ENCODE measurements around the gene NF2. TPM values are rescaled to one million over a fixed set of nuclear protein-coding genes. Genes with fewer than 3 reads are reported as not detected.

The NF2 gene
- total and polyA plus RNA-seq, 10 of the 15 experiments (the other 5 are each of a cell fraction or from before 2014, with no cell fraction given) = 2.2 to 49.8 (median 22.5) TPM

- no TSS peak for BruUV-seq (replicated peaks)
- no peaks in the 10 kb centered on the region for H3K4me1 ChIP-seq (ENCODE audit: control insufficient read depth, insufficient read depth, low read length)
- WGBS (ENCODE audit: insufficient coverage, insufficient replicate concordance, low lambda C conversion rate, missing lambda C conversion rate) = 99% methylated on average over 4 of the region's 4 CpGs
- ChIA-PET POLR2A (no interaction called here), RAD21 (ENCODE audit: unreplicated experiment) (interaction anchor here (1.2 kb wide), 1 partner anchor 322 kb away, joined by 4 read pairs; no protein-coding TSS in a partner anchor), SMC1A (ENCODE audit: uncharacterized antibody, unreplicated experiment) (no interaction called here), CTCF (interaction anchor here (1.0 kb wide), 1 partner anchor 10 kb away, joined by 3 read pairs; no protein-coding TSS in a partner anchor)
- H3K4me2 ChIP-seq (ENCODE audit: control insufficient read depth, insufficient read depth) = no peak overlapping the region
- intact Hi-C loops (cut with micrococcal nuclease; ENCODE audit: unreplicated experiment) (no loop called here), in situ Hi-C loops (cut with MboI) (no loop called here)
- H3K9me3 ChIP-seq (replicated peaks; ENCODE audit: control insufficient read depth, insufficient read depth, low read length) = no peaks in the 10 kb centered on the region
- H3K27ac ChIP-seq (ENCODE audit: control insufficient read depth, insufficient read depth) = no peak overlapping the region
- no peak overlapping the region for H3K4me3 ChIP-seq
- no peak for FAIRE-seq
- no peak for DNase-seq (ENCODE audit: low read depth, low spot score)
- H3K36me3 ChIP-seq (ENCODE audit: control insufficient read depth in 2 of 2, insufficient read depth in 2 of 2, low read length in 1 of 2) = peaks cover 10 to 14% of the 10 kb centered on the region in 2 experiments
- no peak overlapping the region for H2AFZ ChIP-seq (ENCODE audit: control insufficient read depth, low read depth, low read length)
- H3K27me3 ChIP-seq (replicated peaks in 1 of 2; ENCODE audit: control insufficient read depth in 2 of 2, insufficient read depth in 2 of 2, low read length in 1 of 2) = no peaks in the 10 kb centered on the region
- H3K79me2 ChIP-seq (ENCODE audit: control insufficient read depth, insufficient read depth, low read length) = no peaks in the 10 kb centered on the region
- H4K20me1 ChIP-seq (ENCODE audit: control insufficient read depth, insufficient read depth) = no peaks in the 10 kb centered on the region
- H3K9ac ChIP-seq (ENCODE audit: control insufficient read depth, insufficient read depth, low read length) = no peak overlapping the region
- no peak for ATAC-seq
- TF ChIP-seq HCFC1 (IDR thresholded peaks at IDR 0.05; ENCODE audit: low read length) = no peak
- no peak for TF ChIP-seq MTA3 (IDR thresholded peaks at IDR 0.05; ENCODE audit: borderline replicate concordance, low read length)
- TF ChIP-seq GATAD2B (conservative IDR thresholded peaks at IDR 0.05; ENCODE audit: low read depth) = no peak
- TF ChIP-seq HSF1 (IDR thresholded peaks at IDR 0.05; ENCODE audit: low read depth, low read length) = no peak
- TF ChIP-seq FOS (IDR thresholded peaks at IDR 0.05; ENCODE audit: borderline replicate concordance, extremely low read depth, insufficient read length) = no peak
- no peak for TF ChIP-seq NFXL1 (IDR thresholded peaks at IDR 0.05; ENCODE audit: borderline replicate concordance)
- TF ChIP-seq BCL11A (IDR thresholded peaks at IDR 0.05; ENCODE audit: low read depth, low read length) = no peak
- no peak for TF ChIP-seq ZNF217 (IDR thresholded peaks at IDR 0.05)
- TF ChIP-seq CBX3 (IDR thresholded peaks at IDR 0.05; ENCODE audit: borderline replicate concordance, low read depth) = no peak
- TF ChIP-seq, protein P1, sequence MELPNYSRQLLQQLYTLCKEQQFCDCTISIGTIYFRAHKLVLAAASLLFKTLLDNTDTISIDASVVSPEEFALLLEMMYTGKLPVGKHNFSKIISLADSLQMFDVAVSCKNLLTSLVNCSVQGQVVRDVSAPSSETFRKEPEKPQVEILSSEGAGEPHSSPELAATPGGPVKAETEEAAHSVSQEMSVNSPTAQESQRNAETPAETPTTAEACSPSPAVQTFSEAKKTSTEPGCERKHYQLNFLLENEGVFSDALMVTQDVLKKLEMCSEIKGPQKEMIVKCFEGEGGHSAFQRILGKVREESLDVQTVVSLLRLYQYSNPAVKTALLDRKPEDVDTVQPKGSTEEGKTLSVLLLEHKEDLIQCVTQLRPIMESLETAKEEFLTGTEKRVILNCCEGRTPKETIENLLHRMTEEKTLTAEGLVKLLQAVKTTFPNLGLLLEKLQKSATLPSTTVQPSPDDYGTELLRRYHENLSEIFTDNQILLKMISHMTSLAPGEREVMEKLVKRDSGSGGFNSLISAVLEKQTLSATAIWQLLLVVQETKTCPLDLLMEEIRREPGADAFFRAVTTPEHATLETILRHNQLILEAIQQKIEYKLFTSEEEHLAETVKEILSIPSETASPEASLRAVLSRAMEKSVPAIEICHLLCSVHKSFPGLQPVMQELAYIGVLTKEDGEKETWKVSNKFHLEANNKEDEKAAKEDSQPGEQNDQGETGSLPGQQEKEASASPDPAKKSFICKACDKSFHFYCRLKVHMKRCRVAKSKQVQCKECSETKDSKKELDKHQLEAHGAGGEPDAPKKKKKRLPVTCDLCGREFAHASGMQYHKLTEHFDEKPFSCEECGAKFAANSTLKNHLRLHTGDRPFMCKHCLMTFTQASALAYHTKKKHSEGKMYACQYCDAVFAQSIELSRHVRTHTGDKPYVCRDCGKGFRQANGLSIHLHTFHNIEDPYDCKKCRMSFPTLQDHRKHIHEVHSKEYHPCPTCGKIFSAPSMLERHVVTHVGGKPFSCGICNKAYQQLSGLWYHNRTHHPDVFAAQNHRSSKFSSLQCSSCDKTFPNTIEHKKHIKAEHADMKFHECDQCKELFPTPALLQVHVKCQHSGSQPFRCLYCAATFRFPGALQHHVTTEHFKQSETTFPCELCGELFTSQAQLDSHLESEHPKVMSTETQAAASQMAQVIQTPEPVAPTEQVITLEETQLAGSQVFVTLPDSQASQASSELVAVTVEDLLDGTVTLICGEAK (IDR thresholded peaks at IDR 0.05; ENCODE audit: borderline replicate concordance) = no peak
- no peak for TF ChIP-seq JUND (IDR thresholded peaks at IDR 0.05; ENCODE audit: low read depth, low read length)
- no peak for TF ChIP-seq CHD4 (IDR thresholded peaks at IDR 0.05)
- no peak for TF ChIP-seq KLF5 (IDR thresholded peaks at IDR 0.05; ENCODE audit: partially characterized antibody)
- no peak for TF ChIP-seq SMC3 (IDR thresholded peaks at IDR 0.05; ENCODE audit: borderline replicate concordance, low read length)
- TF ChIP-seq HDAC6 (IDR thresholded peaks at IDR 0.05; ENCODE audit: unreplicated experiment) = no peak
- no peak for TF ChIP-seq BMI1 (IDR thresholded peaks at IDR 0.05; ENCODE audit: borderline replicate concordance)
- TF ChIP-seq, protein P2, sequence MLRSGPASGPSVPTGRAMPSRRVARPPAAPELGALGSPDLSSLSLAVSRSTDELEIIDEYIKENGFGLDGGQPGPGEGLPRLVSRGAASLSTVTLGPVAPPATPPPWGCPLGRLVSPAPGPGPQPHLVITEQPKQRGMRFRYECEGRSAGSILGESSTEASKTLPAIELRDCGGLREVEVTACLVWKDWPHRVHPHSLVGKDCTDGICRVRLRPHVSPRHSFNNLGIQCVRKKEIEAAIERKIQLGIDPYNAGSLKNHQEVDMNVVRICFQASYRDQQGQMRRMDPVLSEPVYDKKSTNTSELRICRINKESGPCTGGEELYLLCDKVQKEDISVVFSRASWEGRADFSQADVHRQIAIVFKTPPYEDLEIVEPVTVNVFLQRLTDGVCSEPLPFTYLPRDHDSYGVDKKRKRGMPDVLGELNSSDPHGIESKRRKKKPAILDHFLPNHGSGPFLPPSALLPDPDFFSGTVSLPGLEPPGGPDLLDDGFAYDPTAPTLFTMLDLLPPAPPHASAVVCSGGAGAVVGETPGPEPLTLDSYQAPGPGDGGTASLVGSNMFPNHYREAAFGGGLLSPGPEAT (IDR thresholded peaks at IDR 0.05; ENCODE audit: low read depth) = no peak
- no peak for TF ChIP-seq SMAD1 (IDR thresholded peaks at IDR 0.05; ENCODE audit: low read depth, partially characterized antibody)
- TF ChIP-seq TCF7 (IDR thresholded peaks at IDR 0.05; ENCODE audit: borderline replicate concordance) = no peak
Observed at GRCh38 chr22:29683536-29683935, 80.1 kb downstream of the NF2 start.

Measured in GM12878 (cell line).